GM13976 (cell line): Measurements from ENCODE around the gene KHDC4.

Experiments used
- DNase-seq: peaks from one replicate; pipeline ENCODE4 v3.0.0; 2012; ENCODE audit warnings: low spot score
- CTCF ChIP-seq: IDR thresholded peaks from 2 replicates; pipeline ENCODE4 v1.5.1; 2012; ENCODE audit warnings: borderline replicate concordance, mild to moderate bottlenecking; ENCODE audit not compliant: insufficient read depth; ENCODE audit errors: extremely low read depth, missing control alignments, control extremely low read depth
- in situ Hi-C: fragments of 300-500 bp; cut with MboI; formaldehyde crosslinking; loops from one replicate; pipeline ENCODE4 v1.12.0; 2022; ENCODE audit warnings: low sequenced_read_pairs, mixed read lengths, inconsistent platforms; ENCODE audit not compliant: unreplicated experiment

KHDC4 gene

GRCh38 chr1:155968051-155968400 lies 33.8 kb upstream of the KHDC4 start:
- in situ Hi-C loops: no loop called here
- DNase-seq: no peak
- TF ChIP-seq CTCF: no peak

GRCh38 chr1:155967341-155968050 lies 33.3 kb upstream of the KHDC4 start:
- no peak for TF ChIP-seq CTCF
- DNase-seq: no peak
- in situ Hi-C loops: no loop called here

GRCh38 chr1:155966750-155967149 lies 32.5 kb upstream of the KHDC4 start:
- DNase-seq: no peak

GRCh38 chr1:155966135-155966534 lies 31.9 kb upstream of the KHDC4 start:
- in situ Hi-C loops: no loop called here
- DNase-seq: no peak
- no peak for TF ChIP-seq CTCF

More at GRCh38 chr1:155966750-155967149, 32.5 kb upstream of the KHDC4 start:
- in situ Hi-C loops: no loop called here
- no peak for TF ChIP-seq CTCF

- TF ChIP-seq CTCF: no peak
- DNase-seq: no peak
- in situ Hi-C loops: no loop called here
These were observed 30.0 kb upstream of the KHDC4 start for GRCh38 chr1:155964193-155964592.

GRCh38 chr1:155962599-155963211 lies 28.5 kb upstream of the KHDC4 start:
- TF ChIP-seq CTCF: no peak
- in situ Hi-C loops: no loop called here
- DNase-seq: no peak
